Subcutaneous abdominal adipose tissue (tissue), 5 donors: ENCODE data around the gene MBL2.

Experiments
- H3K27ac ChIP-seq: one replicate; pipeline ENCODE4 v1.7.0; 2013; ENCODE audit warnings: low read depth, mild to moderate bottlenecking, inconsistent platforms, low read length, moderate library complexity
- H3K27me3 ChIP-seq, 5 donors: one replicate each; pipeline ENCODE4 v1.7.0; 2013; ENCODE audit warnings: low read length in 5 of 5, inconsistent platforms in 1 of 5; ENCODE audit not compliant: control insufficient read depth in 5 of 5, insufficient read depth in 4 of 5
- H3K36me3 ChIP-seq, 5 donors: one replicate each; pipeline ENCODE4 v1.7.0; 2013; ENCODE audit warnings: low read length in 5 of 5; ENCODE audit not compliant: control insufficient read depth in 5 of 5, insufficient read depth in 5 of 5
- H3K4me1 ChIP-seq, 5 donors: one replicate each; pipeline ENCODE4 v1.7.0; 2013; ENCODE audit warnings: low read length in 5 of 5, mild to moderate bottlenecking in 3 of 5, moderate library complexity in 1 of 5; ENCODE audit not compliant: control insufficient read depth in 5 of 5, insufficient read depth in 5 of 5
- H3K4me3 ChIP-seq, 5 donors: one replicate each; pipeline ENCODE4 v1.7.0; 2013; ENCODE audit warnings: low read length in 5 of 5, low read depth in 1 of 5
- H3K9ac ChIP-seq, 5 donors: one replicate each; pipeline ENCODE4 v1.7.0; 2013; ENCODE audit warnings: low read length in 5 of 5, mild to moderate bottlenecking in 4 of 5, moderate library complexity in 3 of 5
- H3K9me3 ChIP-seq, 5 donors: one replicate each; pipeline ENCODE4 v1.7.0; 2013; ENCODE audit warnings: low read length in 5 of 5; ENCODE audit not compliant: control insufficient read depth in 5 of 5
- donor health status: healthy.
- donor health status: healthy.
- donor health status: healthy.
- donor health status: healthy.
- donor health status: healthy.

Gene MBL2

DNA sequence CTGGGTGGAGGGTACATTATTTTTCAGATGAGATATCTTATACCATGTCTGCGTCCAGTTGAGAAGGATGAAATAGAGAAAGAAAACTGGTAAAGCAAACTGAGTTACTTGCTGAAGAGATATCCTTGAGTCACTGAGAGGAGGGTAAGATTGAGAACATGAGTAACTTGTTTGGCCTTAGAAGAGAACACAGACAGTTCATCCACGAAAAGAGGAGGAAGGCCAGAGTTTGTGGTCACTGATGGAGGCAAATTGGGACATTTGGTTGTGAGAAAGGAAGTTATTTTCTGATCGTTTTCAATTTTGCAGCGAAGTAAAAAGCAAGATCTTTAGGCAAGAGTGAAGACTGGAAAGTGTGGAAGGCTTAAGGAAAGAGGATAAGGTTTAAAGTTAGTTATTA is 15.6 kb downstream of the MBL2 start:
- no peak overlapping the region for H3K27ac ChIP-seq
- peaks cover 0 to 2% (median 0%) of the 10 kb centered on the region in 5 donors for H3K9me3 ChIP-seq
- H3K4me1 ChIP-seq, result peaks cover 0 to 3% (median 0%) of the 10 kb centered on the region in 5 donors
- H3K9ac ChIP-seq, result no peak overlapping the region
- no peaks in the 10 kb centered on the region for H3K36me3 ChIP-seq
- H3K4me3 ChIP-seq, result no peak overlapping the region
- peaks cover 0 to under 1% (median 0%) of the 10 kb centered on the region in 5 donors for H3K27me3 ChIP-seq

DNA sequence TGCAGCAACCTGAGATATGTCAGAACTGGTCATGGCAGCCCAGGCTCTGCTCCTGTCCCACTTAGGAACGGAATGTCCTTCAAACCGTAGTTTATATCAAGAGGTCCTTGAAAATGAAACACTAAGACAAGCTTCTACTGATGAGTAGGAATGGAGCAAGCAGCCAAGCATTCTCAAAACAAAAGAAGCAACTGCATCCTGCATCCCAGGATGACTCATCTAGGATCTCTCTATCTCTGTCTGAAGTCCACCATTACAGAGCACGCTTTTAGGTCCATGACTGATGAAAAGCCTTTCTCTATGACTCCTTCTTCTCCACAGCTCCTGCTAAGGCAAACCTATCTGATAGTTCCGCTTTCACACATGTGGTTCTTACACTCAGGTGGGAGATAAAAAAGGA is 16.3 kb downstream of the MBL2 start:
- peaks cover 0 to 3% (median 0%) of the 10 kb centered on the region in 5 donors for H3K4me1 ChIP-seq
- H3K9me3 ChIP-seq, result peaks cover 0 to 2% (median 0%) of the 10 kb centered on the region in 5 donors
- H3K4me3 ChIP-seq, result no peak overlapping the region
- no peak overlapping the region for H3K27ac ChIP-seq
- H3K9ac ChIP-seq, result no peak overlapping the region
- no peaks in the 10 kb centered on the region for H3K36me3 ChIP-seq
- no peaks in the 10 kb centered on the region for H3K27me3 ChIP-seq

DNA sequence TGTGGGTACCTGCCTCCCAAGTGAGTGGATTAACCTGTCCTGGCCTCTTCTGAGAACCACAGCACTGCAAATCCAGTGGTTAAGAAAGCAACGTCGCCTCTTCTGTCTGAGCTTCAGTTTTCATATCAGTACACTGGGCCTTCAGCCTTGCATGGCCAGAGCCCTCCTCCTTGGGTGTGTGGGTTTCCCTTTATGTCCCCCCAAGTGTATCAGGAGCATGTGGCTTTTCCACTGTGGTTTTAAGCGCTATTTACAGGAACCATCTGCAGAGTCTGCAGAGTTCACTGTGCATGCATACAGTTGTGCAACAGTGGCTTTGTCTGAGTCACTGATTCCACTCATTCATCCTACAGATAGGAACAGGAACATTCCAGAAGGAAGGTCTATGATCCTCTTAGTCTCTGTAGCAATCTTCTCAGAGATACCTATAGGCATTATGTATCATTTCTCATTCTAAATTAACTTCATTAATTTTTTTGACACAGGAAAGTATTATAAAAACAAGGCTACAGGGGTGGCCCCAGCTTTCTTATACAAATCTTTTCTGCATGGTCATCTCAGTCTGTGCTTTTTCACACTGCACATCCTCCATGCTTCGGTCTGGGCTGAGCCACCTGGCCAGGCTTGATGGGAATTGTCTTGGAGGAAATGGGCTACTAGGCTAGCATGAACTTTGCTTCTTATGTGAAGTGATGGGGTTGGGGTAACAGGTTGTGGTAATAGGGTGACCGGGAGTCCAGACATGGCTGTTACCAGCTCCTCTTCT is 17.1 kb downstream of the MBL2 start:
- peaks cover 0 to 3% (median 0%) of the 10 kb centered on the region in 5 donors for H3K4me1 ChIP-seq

DNA sequence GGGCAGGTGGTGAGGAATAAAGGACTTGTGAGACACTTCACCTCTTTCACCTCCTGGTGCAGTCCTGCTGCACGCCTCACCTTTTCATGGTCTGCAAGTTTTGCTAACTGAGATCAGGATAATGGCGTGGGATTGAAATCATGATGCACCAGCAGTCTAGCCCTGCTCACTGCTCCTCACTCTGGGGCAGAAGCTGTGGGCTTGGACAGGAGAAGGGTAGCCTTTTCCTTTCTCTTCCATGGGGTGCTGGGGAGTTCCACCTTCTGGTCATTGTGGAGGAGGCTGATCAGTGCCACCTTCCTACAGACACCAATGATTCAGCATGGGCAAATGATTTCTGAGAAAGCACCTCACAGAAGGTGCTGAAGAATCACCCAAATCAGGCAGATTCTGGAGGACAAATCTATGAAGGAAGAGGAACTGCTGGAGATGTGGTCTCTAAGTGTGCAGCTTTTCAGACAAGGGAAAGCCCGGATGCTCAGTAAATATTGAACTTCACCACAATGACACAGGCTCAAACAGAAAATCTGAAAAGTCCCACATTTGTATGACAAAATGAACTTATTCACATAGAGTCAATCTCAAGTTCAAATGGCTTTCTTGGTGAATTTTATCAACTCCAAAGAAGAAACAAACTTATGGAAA is 19.7 kb downstream of the MBL2 start:
- peaks cover 0 to 2% (median 0%) of the 10 kb centered on the region in 5 donors for H3K9me3 ChIP-seq
- H3K36me3 ChIP-seq, result no peaks in the 10 kb centered on the region
- H3K27me3 ChIP-seq, result no peaks in the 10 kb centered on the region
- H3K4me1 ChIP-seq, result no peaks in the 10 kb centered on the region
- no peak overlapping the region for H3K4me3 ChIP-seq
- H3K9ac ChIP-seq, result no peak overlapping the region
- H3K27ac ChIP-seq, result no peak overlapping the region

More for the DNA sequence above, 17.1 kb downstream of the MBL2 start:
- no peak overlapping the region for H3K27ac ChIP-seq
- H3K9me3 ChIP-seq, result peaks cover 0 to 2% (median 0%) of the 10 kb centered on the region in 5 donors
- no peak overlapping the region for H3K4me3 ChIP-seq
- H3K27me3 ChIP-seq, result no peaks in the 10 kb centered on the region
- H3K36me3 ChIP-seq, result no peaks in the 10 kb centered on the region
- H3K9ac ChIP-seq, result no peak overlapping the region

DNA sequence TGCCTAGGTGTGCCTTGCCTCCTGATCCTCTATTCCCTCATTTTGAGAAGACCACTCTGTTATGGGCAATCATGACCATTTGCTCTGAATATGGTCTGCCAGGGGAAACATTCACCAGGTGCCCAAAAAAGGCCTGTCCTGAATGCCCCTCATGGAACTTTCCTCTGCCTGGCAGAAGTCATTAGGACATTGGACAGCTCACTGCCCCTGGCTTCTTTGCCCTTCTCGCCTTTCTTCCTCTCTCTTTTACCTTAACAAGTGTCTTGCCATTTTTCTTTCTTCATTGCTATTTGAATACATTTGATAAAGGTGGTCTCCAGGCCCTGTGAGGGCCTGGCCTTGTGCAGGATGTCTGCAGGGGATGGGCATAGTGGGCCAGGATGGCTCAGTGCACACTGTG is 20.3 kb downstream of the MBL2 start:
- H3K9me3 ChIP-seq, result peaks cover 0 to 2% (median 0%) of the 10 kb centered on the region in 5 donors
- H3K27ac ChIP-seq, result no peak overlapping the region
- no peaks in the 10 kb centered on the region for H3K27me3 ChIP-seq
- no peaks in the 10 kb centered on the region for H3K36me3 ChIP-seq
- H3K4me3 ChIP-seq, result no peak overlapping the region
- no peak overlapping the region for H3K9ac ChIP-seq
- no peaks in the 10 kb centered on the region for H3K4me1 ChIP-seq

DNA sequence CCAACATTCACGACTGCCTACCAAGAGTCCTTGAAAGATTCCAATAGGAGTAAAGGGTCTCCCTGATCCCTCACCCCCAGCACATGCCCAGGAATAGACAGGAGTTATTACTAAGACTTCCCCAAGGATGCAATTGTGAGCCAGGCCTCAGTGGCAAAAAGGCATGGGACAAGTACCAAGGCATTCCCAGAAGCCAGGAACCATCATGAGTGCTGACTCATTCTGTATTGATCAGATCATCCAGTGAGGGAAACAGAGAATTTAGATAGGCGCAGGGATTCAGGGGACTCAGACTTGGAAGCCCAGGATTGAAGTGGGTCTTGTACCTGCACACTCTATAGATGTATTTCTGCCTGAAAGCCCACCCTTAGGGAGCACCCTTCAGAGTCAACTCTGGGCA is 21.2 kb downstream of the MBL2 start:
- Histone ChIP-seq H3K27me3 (no peaks in the 10 kb centered on the region), H3K9ac (no peak overlapping the region), H3K36me3 (no peaks in the 10 kb centered on the region), H3K4me1 (no peaks in the 10 kb centered on the region), H3K4me3 (no peak overlapping the region), H3K27ac (no peak overlapping the region), H3K9me3 (peaks cover 0 to 2% (median 0%) of the 10 kb centered on the region in 5 donors)

DNA sequence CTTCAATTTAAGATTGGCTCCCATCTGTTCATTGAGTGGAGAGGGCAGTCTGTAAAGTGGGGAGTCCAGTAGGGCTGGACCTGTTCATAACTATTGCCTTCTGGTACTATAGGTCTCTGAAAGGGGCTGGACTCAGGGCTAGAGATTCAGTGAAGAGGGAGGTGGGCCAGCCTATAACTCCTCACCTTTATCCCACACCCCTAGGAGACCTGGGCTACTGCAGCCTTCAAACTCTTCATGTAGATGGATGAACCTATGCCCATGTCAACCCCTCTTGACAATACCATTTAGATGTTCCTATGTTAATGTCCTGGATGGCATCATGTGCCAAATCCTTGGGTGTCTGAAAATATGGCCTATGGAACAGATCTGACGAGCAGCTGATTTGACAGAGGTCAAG is 22.0 kb downstream of the MBL2 start:
- Histone ChIP-seq H3K4me1 (no peaks in the 10 kb centered on the region), H3K9ac (no peak overlapping the region), H3K4me3 (no peak overlapping the region), H3K27ac (no peak overlapping the region), H3K36me3 (no peaks in the 10 kb centered on the region), H3K27me3 (no peaks in the 10 kb centered on the region), H3K9me3 (peaks cover 0 to 2% (median 0%) of the 10 kb centered on the region in 5 donors)

DNA sequence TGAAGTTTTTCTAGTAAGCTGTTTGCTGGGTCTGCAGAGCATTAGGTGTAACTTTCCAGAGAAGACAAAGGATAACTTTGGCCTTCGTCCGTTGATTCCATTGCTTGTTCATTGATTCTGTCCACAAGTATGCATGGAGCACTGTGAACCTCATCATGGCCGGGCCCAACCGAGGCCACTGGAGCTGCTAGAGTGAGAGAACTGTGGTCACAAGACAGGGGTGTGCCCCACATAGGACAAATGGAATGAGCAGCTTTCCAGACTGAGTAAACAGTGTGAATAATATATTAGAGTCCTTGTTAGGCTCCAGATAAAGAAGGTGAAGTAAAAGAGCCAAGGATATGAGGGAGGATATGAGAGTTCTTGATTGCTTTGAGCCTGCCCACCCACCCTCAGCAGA is 24.9 kb downstream of the MBL2 start:
- Histone ChIP-seq H3K27ac (no peak overlapping the region), H3K36me3 (no peaks in the 10 kb centered on the region), H3K9me3 (peaks cover 0 to under 1% (median 0%) of the 10 kb centered on the region in 5 donors), H3K9ac (no peak overlapping the region), H3K27me3 (no peaks in the 10 kb centered on the region), H3K4me3 (no peak overlapping the region), H3K4me1 (no peaks in the 10 kb centered on the region)

DNA sequence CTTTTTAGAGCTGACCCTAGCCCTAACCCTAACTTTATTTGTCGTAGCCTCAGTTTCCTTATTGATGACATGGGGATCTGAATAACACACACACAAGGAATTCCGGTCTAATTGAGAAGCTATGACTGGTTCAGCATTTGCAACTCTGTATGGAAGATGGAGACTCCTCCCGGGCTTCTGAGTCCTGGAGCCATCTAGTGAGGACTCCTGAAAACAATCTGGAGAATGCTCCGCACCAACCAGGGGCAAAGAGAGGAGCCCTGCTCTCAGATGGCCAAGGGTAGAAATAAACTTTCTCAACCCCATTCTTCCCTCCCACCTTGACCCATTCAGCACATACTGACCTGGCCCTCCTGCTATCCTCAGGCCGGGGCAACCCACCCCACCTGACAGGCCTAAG is 26.4 kb downstream of the MBL2 start:
- Histone ChIP-seq H3K27me3 (no peaks in the 10 kb centered on the region), H3K4me3 (no peak overlapping the region), H3K4me1 (no peaks in the 10 kb centered on the region), H3K36me3 (no peaks in the 10 kb centered on the region), H3K9me3 (no peaks in the 10 kb centered on the region), H3K9ac (no peak overlapping the region), H3K27ac (no peak overlapping the region)

DNA sequence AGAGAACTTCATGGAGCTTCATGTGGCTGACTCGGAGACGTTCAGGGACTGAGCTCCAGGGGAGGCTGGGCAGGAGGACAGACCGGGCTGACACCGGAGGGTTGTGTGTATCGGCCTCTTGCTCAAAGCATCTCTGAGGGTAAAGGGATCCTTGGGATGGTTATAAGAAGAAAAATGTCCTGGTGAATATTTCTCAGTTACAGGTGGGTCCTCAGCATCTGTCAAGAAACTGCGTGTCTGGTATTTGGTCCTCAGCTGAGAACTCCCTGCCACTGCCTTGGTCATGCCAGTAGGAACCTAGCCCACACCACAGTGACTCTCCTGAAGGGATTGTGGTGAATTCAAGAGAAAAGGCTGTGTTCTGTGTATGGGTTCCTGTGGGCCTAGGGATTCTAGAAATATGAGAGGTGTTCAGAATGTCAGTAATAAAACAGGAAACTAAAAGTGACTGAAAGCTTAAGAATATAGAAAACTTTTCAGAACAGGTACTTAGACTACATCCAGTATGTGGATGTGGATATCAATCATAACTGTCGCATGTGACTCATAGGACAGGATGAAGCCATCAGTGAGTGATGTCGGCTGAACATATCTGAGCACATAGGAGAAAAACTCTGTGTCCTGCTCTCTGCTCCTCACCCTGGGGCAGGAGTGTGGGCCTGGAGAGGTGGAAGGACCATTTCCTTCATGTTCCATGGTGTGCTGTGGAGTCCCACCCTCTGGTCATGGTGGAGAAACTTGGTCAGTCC is 28.4 kb downstream of the MBL2 start:
- Histone ChIP-seq H3K4me3 (no peak overlapping the region), H3K27me3 (no peaks in the 10 kb centered on the region), H3K27ac (no peak overlapping the region), H3K9ac (no peak overlapping the region), H3K9me3 (no peaks in the 10 kb centered on the region), H3K36me3 (no peaks in the 10 kb centered on the region), H3K4me1 (no peaks in the 10 kb centered on the region)
